Suprapubic skin (tissue), 4 donors: ENCODE results near the gene HEATR3. TPM values are rescaled to one million over a fixed set of nuclear protein-coding genes. Genes with fewer than 3 reads are reported as not detected.
A peak's percentile ranks its signal among the peaks of the same experiment; 100 is the strongest.

Experiments
- DNase-seq, 2 donors: peaks; one replicate each; pipeline ENCODE4 v3.0.0-alpha.2; 2019; ENCODE audit warnings: low spot score in 2 of 2
- H3K27ac ChIP-seq: fragments of 200-600 bp; sonication (generic); one replicate; pipeline ENCODE4 v1.5.1; 2019
- H3K27me3 ChIP-seq: fragments of 200-600 bp; sonication (generic); one replicate; pipeline ENCODE4 v1.5.1; 2019
- H3K36me3 ChIP-seq: fragments of 200-600 bp; sonication (generic); one replicate; pipeline ENCODE4 v1.5.1; 2019
- H3K4me1 ChIP-seq: fragments of 200-600 bp; sonication (generic); one replicate; pipeline ENCODE4 v1.5.1; 2019
- H3K4me3 ChIP-seq: fragments of 200-600 bp; sonication (generic); one replicate; pipeline ENCODE4 v1.5.1; 2019; ENCODE audit warnings: mild to moderate bottlenecking
- H3K9me3 ChIP-seq: fragments of 200-600 bp; sonication (generic); one replicate; pipeline ENCODE4 v1.5.1; 2019
- CTCF ChIP-seq, 2 donors: fragments of 200-600 bp in 1 of 2; fragments of 450-650 bp in 1 of 2; sonication (generic) in 1 of 2; IDR thresholded peaks; one replicate each; pipeline ENCODE4 v1.5.1; 2016 to 2019; ENCODE audit warnings: antibody characterized with exemption in 2 of 2, mild to moderate bottlenecking in 1 of 2, moderate library complexity in 1 of 2
- EP300 ChIP-seq: sonication (generic); formaldehyde crosslinking; IDR thresholded peaks from one replicate; pipeline ENCODE4 v1.6.1; 2017; ENCODE audit warnings: antibody characterized with exemption
- POLR2A ChIP-seq, 2 donors: fragments of 450-650 bp; IDR thresholded peaks; one replicate each; pipeline ENCODE4 v1.6.1; 2017; ENCODE audit warnings: antibody characterized with exemption in 2 of 2, mild to moderate bottlenecking in 2 of 2, moderate library complexity in 2 of 2
- POLR2AphosphoS5 ChIP-seq, 3 donors: sonication (generic); formaldehyde crosslinking; IDR thresholded peaks; one replicate each; pipeline ENCODE4 v1.6.1; 2017; ENCODE audit warnings: antibody characterized with exemption in 3 of 3
- WGBS: methylation state at CpG from one replicate; pipeline ENCODE4 v1.1.5; 2018; 5-methylcytosine and 5-hydroxymethylcytosine counted together
- total RNA-seq, 4 donors: library from RNA; depleted of rRNA; stranded (reverse); fragments of >200 nt; gene quantifications; one replicate each; pipeline ENCODE4 v1.1.0, GENCODE V29; 2016

HEATR3 gene
- total RNA-seq = 10 to 100 TPM; 12.4 to 19.3 (median 18.5) TPM

GRCh38 chr16:50065624-50066481 is at the start of gene HEATR3:
HEATR3 (plus strand) TSS chr16:50065970; CDS start chr16:50066132, 162 bp downstream.
- Histone ChIP-seq H3K9me3 (no peaks in the 10 kb centered on the region), H3K27me3 (no peaks in the 10 kb centered on the region), H3K4me3 (peak within 1 kb of the TSS; percentile 87), H3K27ac (peak within 1 kb of the TSS; percentile 88), H3K36me3 (peaks cover 7% of the 10 kb centered on the region), H3K4me1 (peaks cover 19% of the 10 kb centered on the region)
- WGBS = 5% methylated on average over 45 of the region's 91 CpGs
- peak; percentile 94 for DNase-seq
- no peak for TF ChIP-seq CTCF (IDR thresholded peaks at IDR 0.05)
- TF ChIP-seq POLR2A (IDR thresholded peaks at IDR 0.05) = no peak
- peak in 1 of 3 donors; percentile 23 for TF ChIP-seq POLR2AphosphoS5 (IDR thresholded peaks at IDR 0.05)

DNA sequence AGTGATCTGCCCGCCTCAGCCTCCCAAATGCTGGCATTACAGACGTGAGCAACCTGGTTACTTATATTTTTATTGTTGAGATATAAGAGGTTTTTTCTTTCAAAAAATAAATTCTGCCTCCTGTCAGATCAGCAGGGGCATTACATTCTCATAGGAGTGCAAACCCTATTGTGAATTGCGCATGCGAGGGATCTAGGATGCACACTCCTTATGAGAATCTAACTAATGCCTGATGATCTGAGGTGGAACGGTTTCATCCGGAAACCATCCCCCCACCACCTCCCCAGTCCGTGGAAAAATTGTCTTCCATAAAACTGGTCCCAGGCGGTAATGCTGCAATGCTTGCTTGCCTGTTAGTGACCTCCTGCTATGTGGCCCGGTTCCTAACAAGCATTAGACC is 48.2 kb upstream of the HEATR3 start:
- no peak for DNase-seq
- 89% methylated on average over 9 of the region's 9 CpGs for WGBS
- TF ChIP-seq POLR2AphosphoS5 (IDR thresholded peaks at IDR 0.05) (no peak), CTCF (IDR thresholded peaks at IDR 0.05) (no peak), EP300 (no peak), POLR2A (IDR thresholded peaks at IDR 0.05) (no peak)
- Histone ChIP-seq H3K27ac (no peak overlapping the region), H3K4me3 (no peak overlapping the region), H3K27me3 (no peaks in the 10 kb centered on the region), H3K9me3 (no peaks in the 10 kb centered on the region), H3K4me1 (no peaks in the 10 kb centered on the region), H3K36me3 (no peaks in the 10 kb centered on the region)

DNA sequence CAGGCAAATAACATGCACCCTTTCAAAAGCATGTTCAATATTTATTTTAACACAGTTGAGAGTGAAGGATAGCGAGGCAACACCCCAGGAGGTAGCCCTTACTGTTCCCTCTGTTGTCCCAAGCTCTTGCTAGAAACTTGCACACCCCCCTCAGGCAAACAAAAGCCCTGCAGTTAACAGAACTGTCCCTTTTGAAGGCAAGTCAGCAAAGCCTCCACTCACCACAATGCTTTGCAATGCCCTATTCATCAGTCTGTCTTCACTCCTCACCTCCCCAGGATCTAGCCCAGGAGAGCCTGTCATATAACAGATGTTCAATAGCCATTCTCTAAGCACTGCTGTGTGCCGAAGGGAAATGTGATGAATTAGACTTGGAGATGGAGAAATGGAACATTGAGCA is 44.2 kb upstream of the HEATR3 start:
- Histone ChIP-seq H3K27me3 (no peaks in the 10 kb centered on the region), H3K36me3 (no peaks in the 10 kb centered on the region), H3K4me1 (peaks cover 14% of the 10 kb centered on the region), H3K9me3 (no peaks in the 10 kb centered on the region), H3K4me3 (no peak overlapping the region), H3K27ac (no peak overlapping the region)
- TF ChIP-seq POLR2AphosphoS5 (IDR thresholded peaks at IDR 0.05) (no peak), EP300 (no peak), CTCF (IDR thresholded peaks at IDR 0.05) (no peak), POLR2A (IDR thresholded peaks at IDR 0.05) (no peak)
- no peak for DNase-seq
- 62% methylated on average over 2 of the region's 2 CpGs for WGBS

GRCh38 chr16:50023641-50024040 is 42.1 kb upstream of the HEATR3 start:
- no peak for TF ChIP-seq CTCF (IDR thresholded peaks at IDR 0.05)
- no peak for TF ChIP-seq POLR2A (IDR thresholded peaks at IDR 0.05)
- no peak for TF ChIP-seq POLR2AphosphoS5 (IDR thresholded peaks at IDR 0.05)
- TF ChIP-seq EP300 = no peak
- no peak for DNase-seq

DNA sequence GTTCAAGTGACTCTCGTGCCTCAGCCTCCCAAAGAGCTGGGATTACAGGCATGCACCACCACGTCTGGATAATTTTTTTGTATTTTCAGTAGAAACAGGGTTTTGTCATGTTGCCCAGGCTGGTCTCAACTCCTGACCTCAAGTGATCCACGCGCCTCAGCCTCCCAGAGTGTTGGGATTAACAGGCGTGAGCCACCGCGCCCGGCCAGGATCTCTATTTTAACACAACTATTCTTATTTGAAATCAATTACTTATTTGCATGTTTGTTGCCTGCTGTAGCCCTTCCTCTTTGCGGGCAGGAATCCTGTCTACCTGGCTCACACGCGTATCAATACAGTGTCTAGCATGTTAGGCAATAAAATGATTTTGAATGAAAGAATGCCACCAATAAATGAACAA is 41.6 kb upstream of the HEATR3 start:
- Histone ChIP-seq H3K9me3 (no peaks in the 10 kb centered on the region), H3K27me3 (no peaks in the 10 kb centered on the region), H3K36me3 (no peaks in the 10 kb centered on the region), H3K27ac (no peak overlapping the region), H3K4me1 (peaks cover 30% of the 10 kb centered on the region), H3K4me3 (no peak overlapping the region)
- 85% methylated on average over 11 of the region's 11 CpGs for WGBS
- DNase-seq = no peak
- TF ChIP-seq EP300 = no peak
- TF ChIP-seq POLR2AphosphoS5 (IDR thresholded peaks at IDR 0.05) = no peak
- no peak for TF ChIP-seq POLR2A (IDR thresholded peaks at IDR 0.05)
- TF ChIP-seq CTCF (IDR thresholded peaks at IDR 0.05) = no peak

More at GRCh38 chr16:50023641-50024040, 42.1 kb upstream of the HEATR3 start:
- Histone ChIP-seq H3K4me3 (no peak overlapping the region), H3K9me3 (no peaks in the 10 kb centered on the region), H3K4me1 (peaks cover 30% of the 10 kb centered on the region), H3K36me3 (no peaks in the 10 kb centered on the region), H3K27me3 (no peaks in the 10 kb centered on the region), H3K27ac (no peak overlapping the region)
- WGBS = 46% methylated on average over 4 of the region's 4 CpGs
